Amniotic epithelial cell (primary cell): ENCODE data around the gene NBPF12.
A peak's percentile ranks its signal among the peaks of the same experiment; 100 is the strongest.
"Not testable (repeated sequence)": the region's sequence is repeated elsewhere in the genome, so short reads cannot be mapped to it uniquely, and the experiment has no call there.

Experiments used
- DNase-seq: peaks from one replicate; pipeline ENCODE4 v3.0.0-alpha.2; 2010; ENCODE audit warnings: low read depth

Gene NBPF12

DNA sequence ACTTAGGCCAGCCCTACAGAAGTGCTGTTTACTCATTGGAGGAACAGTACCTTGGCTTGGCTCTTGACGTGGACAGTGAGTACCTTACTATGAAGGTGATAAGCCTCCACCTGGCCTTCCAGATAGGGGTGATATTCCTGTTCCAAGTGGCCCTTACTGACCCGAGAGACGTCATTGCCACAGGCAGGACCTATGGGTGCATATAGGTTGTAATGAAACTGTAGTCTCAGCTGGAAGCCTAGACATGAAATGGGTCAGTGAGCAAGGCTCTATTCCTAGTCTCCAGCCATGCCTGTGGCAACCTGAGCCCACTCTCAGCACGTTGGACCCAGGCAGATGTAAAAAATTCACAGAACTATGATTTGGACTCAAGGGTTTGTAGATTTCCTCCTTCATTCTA is 48.3 kb downstream of the NBPF12 start:
- DNase-seq: not testable (repeated sequence)

DNA sequence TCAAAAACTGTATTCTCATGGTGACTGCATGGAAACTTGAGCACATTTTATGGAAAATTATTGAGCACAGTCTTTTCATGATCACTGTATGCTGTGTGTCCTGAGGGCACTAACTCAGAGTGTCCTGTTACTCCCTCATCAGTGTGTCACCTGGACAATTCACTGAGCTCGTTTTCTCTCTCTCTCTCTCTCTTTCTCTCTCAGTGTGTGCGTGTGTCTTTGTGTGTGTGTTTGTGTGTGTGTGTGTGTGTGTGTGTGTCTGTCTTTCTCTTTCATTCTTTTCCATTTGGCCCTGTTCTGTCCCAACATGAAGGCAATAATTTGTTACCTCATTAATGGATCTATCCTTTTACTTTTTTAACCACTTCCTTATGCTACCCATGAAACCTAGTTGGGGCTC is 49.4 kb downstream of the NBPF12 start:
- not testable (repeated sequence) for DNase-seq

- not testable (repeated sequence) for DNase-seq
Observed at GRCh38 chr1:146989455-146989854, 51.3 kb downstream of the NBPF12 start.

DNA sequence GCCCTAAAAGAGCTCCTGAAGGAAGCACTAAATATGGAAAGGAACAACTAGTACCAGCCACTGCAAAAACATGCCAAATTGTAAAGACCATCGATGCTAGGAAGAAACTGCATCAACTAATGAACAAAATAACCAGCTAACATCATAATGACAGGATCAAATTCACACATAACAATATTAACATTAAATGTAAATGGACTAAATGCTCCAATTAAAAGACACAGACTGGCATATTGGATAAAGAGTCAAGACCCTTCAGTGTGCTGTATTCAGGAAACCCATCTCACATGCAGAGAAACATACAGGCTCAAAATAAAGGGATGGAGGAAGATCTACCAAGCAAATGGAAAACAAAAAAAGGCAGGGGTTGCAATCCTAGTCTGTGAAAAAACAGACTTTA is 70.4 kb downstream of the NBPF12 start:
- not testable (repeated sequence) for DNase-seq

DNA sequence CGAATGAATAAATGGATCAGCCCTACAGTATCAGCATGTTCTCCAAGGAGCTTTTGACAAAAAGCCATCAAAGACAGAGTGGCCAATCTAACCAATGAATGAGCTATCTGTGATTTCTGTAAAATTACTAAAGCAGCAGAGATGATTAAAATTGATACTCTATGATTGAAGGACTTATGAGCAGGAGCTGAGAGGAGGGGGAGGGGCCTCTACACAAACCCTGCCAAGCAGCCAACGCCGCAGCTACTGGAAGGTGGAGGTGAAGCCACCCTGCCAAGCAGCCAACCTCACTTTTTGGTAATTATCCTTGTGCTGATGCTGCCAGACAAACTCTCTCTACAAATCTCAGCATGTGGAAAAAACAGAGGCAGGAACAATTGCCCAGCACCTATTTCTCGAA is 88.9 kb downstream of the NBPF12 start:
- DNase-seq: not testable (repeated sequence)

DNA sequence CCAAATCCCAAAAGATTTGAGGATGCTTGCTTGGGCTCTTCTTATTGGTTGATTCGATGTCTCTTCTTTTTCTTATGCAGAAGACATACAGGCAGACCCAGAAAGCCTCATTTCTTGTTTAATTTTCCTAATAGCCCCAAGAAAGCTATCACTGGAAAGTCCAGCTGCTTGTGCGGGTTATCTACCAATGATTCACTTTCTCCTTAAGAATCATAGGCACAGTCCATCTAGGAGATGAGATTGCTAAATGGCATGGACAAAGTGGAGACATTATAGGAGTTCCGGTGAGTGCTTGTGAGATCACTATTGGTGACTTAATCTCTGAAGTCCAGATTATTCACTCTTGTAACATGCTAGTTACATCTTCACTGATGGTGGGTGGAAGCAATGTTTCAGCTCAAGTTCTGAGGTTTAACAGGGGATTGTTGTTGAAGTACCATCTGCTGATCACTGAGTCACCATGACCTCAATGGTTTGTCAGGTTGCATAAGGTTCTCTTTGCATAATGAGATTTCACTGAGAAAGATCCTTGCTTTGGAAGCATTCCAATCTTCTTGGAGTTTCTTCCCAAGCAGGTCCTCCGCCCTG is 92.0 kb downstream of the NBPF12 start:
- DNase-seq: peak; percentile 64

DNA sequence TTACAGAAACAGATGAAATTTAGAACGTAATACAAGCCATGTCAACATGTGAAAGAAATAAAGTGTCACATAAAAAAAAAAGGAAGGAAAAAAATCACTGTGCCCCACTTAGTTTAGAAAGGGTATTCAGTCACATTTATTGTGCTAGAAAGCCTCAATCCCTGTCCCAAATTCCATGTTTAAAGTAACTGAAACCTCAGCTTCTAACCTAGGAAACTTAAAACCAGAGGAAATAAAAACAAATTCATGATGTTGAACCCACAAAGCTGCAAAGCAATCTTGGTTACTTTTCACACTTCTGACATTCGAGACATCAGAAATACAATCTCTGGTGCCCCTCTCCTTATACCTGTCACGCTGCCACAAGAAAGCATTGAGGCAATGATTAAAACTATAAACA is 101.8 kb downstream of the NBPF12 start:
- no peak for DNase-seq

- not testable (repeated sequence) for DNase-seq
Observed at GRCh38 chr1:147042891-147043290, 104.8 kb downstream of the NBPF12 start.

DNA sequence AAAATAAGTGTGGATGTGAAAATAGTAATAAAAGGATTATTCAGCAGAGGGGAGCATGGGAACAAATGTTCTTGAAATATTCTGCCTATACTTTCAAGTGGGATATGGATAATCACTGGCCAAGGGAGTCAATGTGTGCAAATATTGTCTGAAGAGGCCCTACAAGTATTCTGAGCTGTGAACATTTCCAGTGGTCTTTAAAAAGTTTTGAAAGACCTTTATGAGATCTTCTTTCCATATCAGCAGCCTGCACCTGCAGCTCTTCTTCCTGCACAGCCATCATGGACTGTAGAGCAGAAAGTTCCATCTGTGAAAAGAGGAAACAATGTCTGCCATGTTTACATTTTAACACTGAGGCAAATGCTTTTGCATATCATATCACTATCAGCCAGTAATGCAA is 106.4 kb downstream of the NBPF12 start:
- not testable (repeated sequence) for DNase-seq
